HG03064 (cell line): ENCODE measurements around the gene SPRTN.
A peak's percentile ranks its signal among the peaks of the same experiment; 100 is the strongest.
"Not testable (repeated sequence)": the region's sequence is repeated elsewhere in the genome, so short reads cannot be mapped to it uniquely, and the experiment has no call there.

Experiments
- ATAC-seq: cut with Tn5 transposase; IDR thresholded peaks from one replicate; pipeline ENCODE4 v1.9.1; 2021; ENCODE audit warnings: low read depth; ENCODE audit not compliant: unreplicated experiment

SPRTN gene

DNA sequence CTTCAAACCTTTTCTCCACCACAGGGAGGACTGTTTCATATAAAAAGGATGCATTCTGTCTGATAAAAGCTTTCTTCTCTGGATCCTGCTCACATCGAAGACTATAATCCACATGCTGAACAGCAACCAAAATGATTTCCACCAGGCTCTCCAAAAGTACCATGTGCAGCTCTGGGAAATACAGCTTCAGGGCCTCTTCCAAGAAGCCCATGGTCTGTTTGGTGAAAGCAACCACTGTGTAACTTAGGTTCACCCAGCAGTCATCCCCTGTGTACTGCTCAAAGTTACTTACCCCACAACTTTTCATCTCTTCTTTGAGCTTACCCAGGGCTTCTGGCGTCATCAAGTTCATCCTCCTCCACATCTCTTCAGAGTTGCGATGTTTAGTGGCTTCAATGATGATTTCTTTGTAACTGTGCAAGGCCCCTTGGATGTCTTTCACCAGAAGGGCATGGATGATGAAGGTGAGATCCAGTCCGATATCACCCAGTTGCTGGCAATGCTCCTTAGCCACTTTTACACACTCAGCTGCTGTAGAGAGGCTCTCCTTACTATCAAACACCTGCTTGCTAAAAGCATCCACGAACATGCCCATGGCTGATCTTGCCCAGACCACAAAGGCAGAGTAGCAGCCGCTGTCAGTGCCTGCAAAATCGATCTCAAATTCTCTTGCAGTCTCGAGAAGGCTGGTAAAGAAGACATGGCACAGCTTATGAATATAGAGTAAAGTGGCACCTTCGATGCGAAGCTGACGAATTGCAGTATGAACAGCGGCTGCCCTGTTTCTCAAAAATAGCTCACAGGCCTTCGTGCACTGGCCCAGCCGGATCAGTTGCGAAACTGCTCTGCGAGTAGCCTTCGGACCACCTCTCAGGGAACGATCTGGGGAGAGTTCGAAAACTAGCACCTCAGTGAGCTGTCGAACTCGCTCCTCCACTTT is 2.2 kb upstream of the SPRTN start:
- no peak for ATAC-seq

DNA sequence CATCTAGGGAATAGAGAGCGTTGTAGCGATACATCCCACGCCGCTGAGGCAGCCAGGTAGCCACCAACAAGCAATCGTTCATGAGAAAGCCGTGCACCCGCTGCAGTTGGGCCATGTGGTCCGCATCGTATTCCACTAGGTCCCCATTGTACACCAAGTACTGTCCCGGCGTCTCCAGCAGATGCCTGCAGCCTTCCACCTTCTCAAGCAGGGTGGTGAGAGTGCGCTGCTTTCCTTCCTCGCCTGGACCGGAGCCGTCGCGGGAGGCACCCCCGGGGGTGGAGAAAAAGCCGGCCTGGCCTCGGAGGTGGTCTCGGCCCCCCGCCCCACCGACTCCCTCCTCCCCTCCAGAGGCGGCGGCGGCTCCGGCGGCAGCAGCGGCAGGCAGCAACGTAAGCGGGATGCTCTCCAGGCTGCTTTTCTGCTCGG is 1.0 kb upstream of the SPRTN start:
- no peak for ATAC-seq

DNA sequence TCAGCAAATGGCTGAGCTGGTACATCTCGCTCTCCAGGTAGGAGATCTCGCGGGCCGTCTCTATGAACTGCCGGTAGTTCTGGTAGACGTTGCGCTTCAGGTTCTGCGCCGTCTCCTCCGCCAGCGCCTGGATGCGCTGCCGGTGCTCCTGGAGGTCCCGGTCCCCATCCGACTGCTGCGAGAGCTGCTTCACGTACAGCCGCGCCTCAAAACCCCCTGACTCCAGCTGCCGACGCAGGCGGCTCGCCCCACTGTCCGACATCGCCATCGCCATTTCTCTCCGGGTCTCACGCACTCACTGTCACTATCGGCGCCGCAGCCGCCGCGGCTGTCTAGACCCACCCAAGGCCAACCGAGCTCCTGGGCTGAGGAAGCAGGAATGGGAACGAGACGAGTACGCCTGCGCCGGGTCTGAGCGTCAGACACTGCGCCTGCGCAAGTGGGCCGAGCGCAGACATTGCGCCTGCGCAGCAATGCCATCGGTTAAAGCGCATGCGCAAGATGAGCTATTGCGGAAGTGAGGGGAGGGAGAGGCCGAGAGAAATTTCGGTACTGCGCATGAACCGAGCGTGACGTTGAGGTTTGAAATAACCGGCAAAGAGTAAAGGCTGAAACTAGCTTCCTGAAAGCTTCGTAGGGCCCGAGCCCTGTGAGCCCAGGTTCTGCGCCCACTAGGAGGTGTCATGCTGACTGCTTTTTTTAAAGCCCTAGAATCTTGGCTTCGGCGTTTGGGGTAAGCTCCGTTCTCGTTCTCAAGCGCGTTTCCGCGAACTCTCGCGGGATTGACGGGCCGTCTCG is 422 bp upstream of the SPRTN start, which contains the start of gene EXOC8:
Gene EXOC8, minus strand, starts transcription at position 381 of the 798 bp plus-strand sequence. Its CDS starts 107 bp downstream, at position 274.
- ATAC-seq = peak; percentile 76

DNA sequence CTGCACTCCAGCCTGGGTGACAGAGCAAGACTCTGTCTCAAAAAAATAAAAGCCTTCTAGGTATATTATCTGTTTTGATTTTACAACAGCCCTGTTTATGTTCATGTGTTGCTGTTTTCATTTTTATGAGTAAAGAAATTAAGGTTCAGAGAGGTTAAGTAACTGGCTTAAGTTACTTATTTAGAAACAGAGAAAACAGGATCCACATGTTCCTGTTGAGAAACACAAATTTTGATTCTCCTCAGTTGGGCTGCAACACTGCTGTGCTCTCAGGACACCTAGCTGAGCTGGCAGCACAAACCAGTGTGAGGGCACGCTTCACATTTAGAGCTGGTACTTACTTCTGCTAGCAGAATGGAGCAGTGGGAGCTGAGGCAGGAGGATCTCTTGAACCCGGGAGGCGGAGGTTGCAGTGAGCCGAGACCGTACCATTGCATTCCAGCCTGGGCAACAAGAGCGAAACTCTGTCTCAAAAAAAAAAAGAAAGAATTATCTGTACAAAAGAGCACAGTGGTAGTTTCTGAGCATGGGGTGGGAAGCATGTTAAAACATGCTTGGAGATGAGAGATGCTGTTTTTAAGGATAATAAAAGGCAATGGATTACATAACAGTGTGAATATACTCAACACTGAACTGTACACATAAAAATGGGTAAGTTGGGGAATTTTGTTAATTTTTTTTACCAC is 2.4 kb downstream of the SPRTN start:
- ATAC-seq = no peak

DNA sequence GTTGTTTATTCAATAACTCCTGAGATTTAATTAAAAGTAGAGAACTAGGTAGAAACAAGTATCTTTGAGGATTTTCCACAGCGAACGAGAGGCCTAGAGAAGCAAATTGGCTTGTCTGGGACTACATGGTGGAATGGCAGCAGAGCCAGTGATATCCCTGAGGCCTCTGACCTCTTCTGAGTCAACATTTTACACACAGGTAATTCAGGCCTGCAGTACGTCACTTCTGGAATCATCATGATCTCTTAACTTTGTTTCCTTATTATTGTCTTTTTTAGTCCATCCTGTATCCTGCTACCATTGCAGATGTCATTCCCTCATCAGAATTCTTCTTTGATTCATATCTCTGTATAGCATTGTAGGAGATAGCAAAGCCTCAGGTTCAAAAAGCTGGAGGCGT is 9.9 kb downstream of the SPRTN start:
- ATAC-seq = no peak

DNA sequence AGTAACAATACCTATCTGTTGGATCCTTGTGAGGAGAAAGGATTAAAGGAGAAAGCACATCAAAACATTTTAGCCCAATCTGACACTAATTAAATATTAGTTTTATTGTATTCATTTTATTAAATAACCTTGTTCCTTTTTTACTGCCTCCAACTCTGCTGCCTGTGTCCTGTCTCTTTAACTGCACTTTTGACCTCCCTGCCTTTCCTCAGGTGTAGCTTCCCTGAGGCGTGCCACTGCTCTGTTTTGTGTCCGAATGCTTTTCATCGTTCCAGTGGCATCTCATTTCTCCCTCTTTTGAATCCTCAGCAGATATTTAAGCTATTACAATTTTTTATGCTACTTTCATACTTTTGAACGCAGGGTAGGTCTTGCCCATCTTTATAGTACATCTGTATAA is 10.3 kb downstream of the SPRTN start:
- ATAC-seq = no peak

DNA sequence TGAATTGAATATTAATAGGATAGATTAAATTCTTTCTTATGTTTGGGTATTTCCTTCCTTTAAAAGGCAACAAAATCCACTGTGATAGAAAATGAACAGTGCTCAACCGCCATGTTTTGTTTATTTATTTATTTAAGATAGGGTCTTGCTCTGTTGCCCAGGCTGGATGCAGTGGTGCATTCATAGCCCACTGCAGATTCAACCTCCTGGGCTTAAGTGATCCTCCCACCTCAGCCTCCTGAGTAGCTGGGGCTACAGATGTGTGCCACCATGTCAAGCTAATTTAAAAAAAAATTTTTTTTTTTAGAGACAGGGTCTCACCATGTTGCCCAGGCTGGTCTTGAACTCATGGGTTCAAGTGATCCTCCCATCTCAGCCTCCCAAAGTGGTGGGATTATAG is 10.8 kb downstream of the SPRTN start:
- not testable (repeated sequence) for ATAC-seq

DNA sequence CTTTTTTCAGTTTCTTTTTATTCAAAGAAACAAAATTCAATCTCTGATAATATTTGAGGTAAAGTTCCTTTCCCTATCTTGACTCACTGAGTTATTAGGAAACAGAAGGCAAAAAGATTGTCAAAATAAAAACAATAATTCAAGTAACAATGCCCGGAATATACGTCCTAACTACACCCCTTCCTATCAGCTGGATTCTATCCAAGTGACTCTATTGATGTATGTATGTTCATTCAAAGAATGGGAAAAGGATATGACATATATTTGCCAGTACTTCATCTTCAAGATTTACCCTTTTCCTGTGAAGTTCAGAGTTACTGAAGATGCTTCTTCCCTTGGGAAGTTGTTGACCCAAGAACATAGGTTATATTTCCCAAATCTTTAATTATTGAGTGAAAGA is 13.7 kb downstream of the SPRTN start:
- no peak for ATAC-seq

DNA sequence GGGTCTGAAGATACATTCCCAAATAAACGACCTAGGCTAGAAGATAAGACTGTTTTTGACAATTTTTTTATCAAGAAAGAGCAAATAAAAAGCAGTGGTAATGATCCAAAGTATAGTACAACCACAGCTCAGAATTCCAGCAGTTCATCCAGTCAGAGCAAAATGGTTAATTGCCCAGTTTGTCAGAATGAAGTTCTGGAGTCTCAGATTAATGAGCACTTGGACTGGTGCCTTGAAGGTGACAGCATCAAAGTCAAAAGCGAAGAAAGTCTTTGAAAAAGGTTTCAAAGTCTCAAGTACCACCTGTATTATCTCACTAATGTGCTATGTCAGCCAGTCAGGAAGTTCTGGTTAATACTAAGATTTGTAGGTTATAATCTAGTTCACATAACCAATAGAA is 15.0 kb downstream of the SPRTN start:
- no peak for ATAC-seq

DNA sequence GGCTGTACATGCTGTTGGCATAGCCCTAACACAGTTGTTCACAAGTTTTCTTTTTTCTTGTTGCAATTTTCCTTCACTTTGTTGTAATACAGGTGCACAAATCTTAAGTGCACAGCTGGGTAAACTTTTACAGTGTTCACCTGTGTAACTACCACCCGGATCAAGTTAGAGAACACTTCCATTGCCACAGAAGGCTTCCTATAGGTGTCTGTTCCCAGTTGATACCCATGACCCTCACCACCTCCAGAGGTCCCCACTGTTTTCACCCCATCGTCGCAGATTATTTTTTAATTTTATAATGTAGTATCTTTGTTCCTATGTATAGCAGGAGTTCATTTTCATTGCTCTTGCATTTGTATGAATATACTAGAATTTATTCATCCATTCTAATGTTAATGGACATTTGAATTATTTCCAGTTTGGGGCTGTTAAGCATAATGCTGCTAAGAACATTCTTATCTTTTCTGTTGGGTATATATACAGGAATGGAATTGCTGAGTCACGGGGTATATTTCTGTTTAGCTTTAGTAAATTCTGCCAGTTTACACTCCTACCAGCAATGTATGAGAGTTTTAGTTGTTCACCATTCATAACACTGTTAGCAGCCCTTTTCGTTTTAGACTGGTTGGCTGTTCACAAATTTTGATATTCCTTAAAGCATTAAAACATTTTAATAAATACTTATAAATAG is 16.4 kb downstream of the SPRTN start:
- no peak for ATAC-seq

DNA sequence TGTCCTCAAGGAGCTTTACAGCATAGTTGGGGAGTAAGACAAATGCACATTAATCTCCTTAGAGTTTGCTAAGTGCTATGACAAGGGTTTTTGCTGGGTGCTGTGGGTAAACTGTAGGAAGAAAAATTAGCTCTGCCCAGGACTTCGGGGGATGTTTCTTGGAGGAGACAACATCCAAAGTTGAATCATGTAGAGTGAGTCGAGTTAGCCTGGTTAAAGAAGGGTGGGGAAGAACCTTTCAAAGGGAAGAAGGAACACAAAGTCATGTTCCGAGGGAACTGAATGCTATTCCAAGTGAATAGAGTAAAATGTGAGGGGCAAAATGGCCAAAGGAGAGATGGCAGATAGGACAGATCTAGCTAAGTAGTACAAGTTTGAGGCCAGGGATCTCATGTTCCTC is 17.1 kb downstream of the SPRTN start:
- ATAC-seq = no peak

DNA sequence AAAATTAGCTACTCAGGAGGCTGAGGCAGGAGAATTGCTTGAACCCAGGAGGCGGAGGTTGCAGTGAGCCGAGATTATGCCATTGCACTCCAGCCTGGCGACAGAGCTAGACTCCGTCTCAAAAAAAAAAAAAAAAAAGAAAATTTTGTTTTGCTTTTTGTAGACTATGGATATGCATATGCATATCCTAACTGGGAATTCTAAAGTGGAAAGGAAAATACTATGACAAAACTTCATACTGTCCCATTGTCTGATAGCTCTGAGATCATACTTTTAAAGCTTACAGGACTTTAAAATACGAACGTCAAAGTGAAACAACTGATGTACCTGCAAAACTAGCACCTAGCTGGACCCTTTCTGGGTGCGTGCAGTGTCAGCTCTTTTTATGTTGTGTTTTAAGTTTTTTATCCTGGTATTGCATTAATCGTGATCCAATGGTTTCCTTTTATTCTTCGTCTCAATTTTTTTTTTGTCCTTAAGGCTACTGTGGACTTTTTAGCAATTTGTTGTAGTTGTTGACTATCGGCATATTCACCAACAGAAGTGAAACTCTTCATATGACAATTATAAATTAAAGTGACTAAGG is 19.2 kb downstream of the SPRTN start:
- no peak for ATAC-seq

DNA sequence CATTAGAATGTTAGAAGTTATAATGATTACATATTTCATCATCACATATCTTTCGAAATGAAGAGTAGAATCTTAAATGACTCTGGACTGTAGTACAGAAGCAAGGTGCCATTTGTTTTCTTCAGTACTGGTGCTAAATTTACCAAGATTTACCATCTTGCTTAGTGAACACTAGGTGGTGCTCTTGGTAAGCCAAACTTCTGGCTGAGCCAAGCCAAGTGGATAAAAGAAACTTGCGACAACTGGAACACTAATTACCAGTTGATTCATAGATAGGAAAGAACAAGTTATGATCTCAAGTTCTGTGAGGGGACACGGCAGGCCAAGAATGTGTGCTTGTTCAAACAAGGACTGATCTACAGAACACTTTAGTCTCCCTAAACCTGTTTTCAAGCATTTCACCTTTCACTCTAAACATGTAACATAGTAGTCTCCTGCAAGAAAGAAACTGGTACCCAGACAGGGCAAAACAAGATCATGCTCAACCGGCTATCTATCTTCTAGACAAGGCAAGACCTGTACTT is 19.8 kb downstream of the SPRTN start:
- peak; percentile 83 for ATAC-seq

DNA sequence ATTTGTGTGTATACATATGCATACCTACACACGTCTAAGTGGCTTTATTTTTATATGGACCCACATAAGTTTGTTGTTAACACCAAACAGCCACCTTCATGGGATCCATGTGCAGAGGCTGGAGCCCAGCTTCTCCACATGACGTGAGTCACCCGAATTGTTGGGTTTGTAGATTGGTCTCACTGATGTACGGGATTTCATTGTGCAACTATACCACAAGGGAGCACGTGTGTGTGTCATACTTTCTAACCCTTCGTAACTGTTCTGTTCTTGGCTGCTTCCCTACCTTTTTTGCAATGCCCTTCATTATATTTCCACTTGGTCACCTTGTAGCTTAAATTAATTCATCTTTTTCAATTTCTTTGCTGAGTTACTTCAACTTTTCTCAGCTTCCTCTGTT is 21.0 kb downstream of the SPRTN start:
- no peak for ATAC-seq

DNA sequence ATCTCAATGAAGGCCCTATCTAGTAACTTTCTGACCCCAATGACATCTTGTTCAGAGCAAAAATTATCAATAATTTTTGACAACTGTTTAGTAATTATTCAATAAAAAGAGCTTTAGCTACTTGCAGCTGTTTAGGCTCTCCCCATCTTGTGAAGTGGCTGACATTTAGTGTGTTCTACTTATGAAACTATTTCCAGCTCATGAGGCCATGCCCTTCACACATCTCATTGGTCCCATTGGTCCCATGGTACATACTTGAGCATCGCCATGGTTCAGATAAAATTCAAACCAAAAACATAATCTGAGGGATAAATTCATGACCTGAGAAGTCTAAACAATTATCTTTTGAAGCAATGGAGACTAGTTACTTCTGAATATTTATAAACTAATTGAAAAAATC is 24.2 kb downstream of the SPRTN start:
- no peak for ATAC-seq

DNA sequence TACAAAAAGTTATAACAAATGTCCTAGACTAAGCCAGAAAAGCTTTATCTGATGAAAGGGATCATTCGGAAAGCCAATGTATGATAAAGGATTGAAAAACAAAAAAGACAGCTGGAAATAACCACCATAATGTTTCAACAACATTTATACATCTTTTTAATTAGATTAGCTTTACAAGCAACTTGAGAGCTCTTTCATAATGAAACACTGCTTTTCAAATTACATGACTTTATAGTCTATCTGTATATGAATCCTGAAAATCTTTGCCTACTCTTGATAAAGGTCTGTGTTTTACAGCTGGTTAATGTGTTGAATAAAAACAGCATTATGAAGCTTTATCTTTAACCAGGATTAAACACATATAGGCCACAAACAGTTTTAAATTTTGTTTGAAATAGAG is 25.5 kb downstream of the SPRTN start:
- no peak for ATAC-seq

DNA sequence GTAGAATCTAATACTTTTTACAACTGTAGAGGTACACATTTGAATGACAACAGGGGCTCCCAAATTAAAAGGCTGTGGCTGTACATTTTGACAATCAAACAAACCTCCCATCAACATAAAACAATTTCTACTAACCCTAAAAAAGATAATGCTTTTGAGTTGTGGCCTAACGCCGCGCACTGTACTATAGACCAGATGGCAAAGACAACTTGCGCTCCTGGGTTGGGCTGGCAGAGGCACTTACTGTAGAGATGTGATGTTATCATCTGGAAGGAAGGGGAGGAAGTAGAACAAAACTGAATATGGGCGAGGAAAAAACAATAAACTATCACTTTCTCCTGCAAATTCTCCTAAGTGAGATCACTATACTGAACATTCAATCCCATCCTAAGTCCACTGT is 26.1 kb downstream of the SPRTN start:
- ATAC-seq = no peak

DNA sequence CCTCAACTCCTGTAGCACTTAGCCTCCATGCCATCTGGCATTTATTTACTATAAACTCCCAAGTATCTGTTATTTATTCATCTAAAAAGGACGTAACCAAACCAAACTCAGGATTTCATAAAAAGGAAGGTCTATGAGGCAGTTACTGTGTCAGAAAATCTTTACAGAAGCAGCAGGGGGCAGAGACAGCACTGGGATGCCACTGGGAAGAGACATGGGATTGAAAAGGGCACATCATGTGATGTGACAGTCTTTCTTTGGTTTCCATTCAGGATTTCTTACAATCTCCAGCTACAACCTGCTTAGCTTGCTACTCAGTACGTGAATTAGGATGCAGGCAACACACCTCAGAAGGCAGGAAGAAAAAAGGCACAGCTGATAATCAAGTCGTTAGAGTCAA is 31.2 kb downstream of the SPRTN start:
- ATAC-seq = no peak

DNA sequence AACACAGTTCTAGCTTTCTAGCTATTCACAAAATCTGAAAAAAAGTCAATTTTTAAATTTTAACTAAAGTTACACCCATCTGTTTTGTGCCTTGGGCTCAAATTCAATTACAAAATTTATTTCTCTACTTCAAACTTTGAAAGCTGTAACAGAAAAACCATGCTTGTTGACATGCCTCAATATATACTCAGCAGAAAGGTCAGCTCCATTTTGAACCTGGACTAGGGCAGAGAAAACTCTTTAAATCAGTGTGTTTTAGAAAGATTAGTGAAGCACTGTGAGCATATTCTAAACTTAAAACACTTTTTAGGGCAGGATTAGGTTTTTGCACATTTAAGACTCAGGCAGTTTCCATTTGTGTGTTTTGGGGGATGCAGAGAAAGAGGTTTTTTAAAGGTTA is 34.4 kb downstream of the SPRTN start:
- no peak for ATAC-seq

DNA sequence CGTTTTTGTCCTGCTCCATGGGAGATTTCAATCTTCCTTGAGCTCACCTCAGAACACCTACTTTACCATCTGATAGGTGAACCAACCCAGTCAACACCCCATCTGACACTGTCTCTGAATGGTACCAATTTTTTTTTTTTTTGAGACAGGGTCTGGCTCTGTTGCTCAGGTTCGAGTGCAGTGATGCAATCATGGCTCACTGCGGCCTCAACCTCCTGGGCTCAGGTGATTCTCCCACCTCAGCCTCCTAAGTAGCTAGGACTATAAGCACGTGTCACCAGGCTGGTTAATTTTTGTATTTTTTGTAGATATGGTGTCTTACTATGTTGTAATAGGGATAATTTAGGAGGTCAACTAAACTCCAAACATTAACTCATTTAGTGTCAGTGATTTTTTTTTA is 36.3 kb downstream of the SPRTN start:
- no peak for ATAC-seq
